ENCODE measurements around the gene TNFRSF4. TPM values are rescaled to one million over a fixed set of nuclear protein-coding genes. Genes with fewer than 3 reads are reported as not detected.

TNFRSF4 gene
- total and polyA plus RNA-seq, 2 of the 13 experiments (the other 11 are each of a cell fraction or from before 2014, with no cell fraction given), result not detected

DNA sequence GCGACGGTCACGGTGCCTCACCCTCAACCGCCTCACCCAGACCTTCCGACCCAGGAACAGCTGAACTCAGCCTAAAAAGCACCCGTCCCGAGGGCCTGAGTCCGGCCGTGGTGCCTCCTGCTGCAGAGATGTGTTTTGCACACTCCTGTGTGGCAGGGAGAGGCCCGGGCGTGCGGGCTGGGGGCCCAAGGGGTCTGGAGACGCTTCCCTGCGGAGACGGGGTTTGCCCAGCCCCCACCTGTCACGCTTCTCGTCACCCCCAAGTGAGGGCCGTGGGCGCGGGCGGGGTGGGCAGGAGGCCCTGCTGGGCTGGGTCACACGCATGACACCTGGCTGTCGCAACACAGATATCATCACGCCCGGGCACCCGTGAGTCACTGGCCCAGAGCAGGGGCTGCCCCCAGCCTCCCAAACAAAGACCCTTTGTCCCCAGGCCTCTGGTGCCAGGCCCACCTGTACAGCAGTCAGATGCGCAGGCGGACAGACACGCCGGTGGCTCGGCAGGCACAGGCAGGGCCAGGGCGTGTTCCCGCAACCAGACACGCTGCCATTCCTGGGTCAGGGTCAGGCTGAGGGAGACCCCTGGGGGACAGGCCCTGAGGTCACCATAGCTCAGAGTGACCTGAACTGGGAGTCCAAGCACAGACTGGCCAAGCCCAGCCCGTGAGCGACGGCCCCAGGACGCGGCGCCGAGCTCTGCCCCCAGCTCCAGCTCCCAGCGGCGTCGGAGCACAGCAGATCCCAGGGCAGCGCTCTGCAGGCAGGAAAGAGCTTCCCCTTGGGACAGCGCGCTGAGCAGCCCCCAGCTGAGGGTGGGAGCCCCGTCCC is 24.1 kb upstream of the TNFRSF4 start (continued):
- TF ChIP-seq, protein P1, sequence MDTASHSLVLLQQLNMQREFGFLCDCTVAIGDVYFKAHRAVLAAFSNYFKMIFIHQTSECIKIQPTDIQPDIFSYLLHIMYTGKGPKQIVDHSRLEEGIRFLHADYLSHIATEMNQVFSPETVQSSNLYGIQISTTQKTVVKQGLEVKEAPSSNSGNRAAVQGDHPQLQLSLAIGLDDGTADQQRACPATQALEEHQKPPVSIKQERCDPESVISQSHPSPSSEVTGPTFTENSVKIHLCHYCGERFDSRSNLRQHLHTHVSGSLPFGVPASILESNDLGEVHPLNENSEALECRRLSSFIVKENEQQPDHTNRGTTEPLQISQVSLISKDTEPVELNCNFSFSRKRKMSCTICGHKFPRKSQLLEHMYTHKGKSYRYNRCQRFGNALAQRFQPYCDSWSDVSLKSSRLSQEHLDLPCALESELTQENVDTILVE (CRISPR knock-in tag; IDR thresholded peaks at IDR 0.05), result no peak
- TF ChIP-seq ZNF124 (CRISPR knock-in tag; IDR thresholded peaks at IDR 0.05), result no peak
- TF ChIP-seq ZNF468 (CRISPR knock-in tag; IDR thresholded peaks at IDR 0.05), result no peak
- no peak for TF ChIP-seq MIXL1 (CRISPR knock-in tag; IDR thresholded peaks at IDR 0.05)
- TF ChIP-seq, protein P2, sequence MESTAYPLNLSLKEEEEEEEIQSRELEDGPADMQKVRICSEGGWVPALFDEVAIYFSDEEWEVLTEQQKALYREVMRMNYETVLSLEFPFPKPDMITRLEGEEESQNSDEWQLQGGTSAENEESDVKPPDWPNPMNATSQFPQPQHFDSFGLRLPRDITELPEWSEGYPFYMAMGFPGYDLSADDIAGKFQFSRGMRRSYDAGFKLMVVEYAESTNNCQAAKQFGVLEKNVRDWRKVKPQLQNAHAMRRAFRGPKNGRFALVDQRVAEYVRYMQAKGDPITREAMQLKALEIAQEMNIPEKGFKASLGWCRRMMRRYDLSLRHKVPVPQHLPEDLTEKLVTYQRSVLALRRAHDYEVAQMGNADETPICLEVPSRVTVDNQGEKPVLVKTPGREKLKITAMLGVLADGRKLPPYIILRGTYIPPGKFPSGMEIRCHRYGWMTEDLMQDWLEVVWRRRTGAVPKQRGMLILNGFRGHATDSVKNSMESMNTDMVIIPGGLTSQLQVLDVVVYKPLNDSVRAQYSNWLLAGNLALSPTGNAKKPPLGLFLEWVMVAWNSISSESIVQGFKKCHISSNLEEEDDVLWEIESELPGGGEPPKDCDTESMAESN (CRISPR knock-in tag; conservative IDR thresholded peaks at IDR 0.05), result peak; percentile 9; the same call in 1 of the 2 replicates
- TF ChIP-seq ZFP82 (CRISPR knock-in tag; IDR thresholded peaks at IDR 0.05; ENCODE audit: borderline replicate concordance), result peak; percentile 77; the same call in 1 of the 2 replicates
- TF ChIP-seq ZNF709 (CRISPR knock-in tag; IDR thresholded peaks at IDR 0.05), result peak; percentile 71
- TF ChIP-seq, protein P3, sequence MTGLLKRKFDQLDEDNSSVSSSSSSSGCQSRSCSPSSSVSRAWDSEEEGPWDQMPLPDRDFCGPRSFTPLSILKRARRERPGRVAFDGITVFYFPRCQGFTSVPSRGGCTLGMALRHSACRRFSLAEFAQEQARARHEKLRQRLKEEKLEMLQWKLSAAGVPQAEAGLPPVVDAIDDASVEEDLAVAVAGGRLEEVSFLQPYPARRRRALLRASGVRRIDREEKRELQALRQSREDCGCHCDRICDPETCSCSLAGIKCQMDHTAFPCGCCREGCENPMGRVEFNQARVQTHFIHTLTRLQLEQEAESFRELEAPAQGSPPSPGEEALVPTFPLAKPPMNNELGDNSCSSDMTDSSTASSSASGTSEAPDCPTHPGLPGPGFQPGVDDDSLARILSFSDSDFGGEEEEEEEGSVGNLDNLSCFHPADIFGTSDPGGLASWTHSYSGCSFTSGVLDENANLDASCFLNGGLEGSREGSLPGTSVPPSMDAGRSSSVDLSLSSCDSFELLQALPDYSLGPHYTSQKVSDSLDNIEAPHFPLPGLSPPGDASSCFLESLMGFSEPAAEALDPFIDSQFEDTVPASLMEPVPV (CRISPR knock-in tag; IDR thresholded peaks at IDR 0.05), result peak; percentile 69; the same call in 1 of the 2 replicates
- peak; percentile 39; the same call in 1 of the 2 replicates for TF ChIP-seq AHR (CRISPR knock-in tag; IDR thresholded peaks at IDR 0.05)
- peak; percentile 75 for TF ChIP-seq MTA1 (CRISPR knock-in tag; IDR thresholded peaks at IDR 0.05; ENCODE audit: borderline replicate concordance)
- TF ChIP-seq ZBTB21 (CRISPR knock-in tag; IDR thresholded peaks at IDR 0.05), result peak; percentile 38; the same call in 1 of the 2 replicates
- TF ChIP-seq, protein P4, sequence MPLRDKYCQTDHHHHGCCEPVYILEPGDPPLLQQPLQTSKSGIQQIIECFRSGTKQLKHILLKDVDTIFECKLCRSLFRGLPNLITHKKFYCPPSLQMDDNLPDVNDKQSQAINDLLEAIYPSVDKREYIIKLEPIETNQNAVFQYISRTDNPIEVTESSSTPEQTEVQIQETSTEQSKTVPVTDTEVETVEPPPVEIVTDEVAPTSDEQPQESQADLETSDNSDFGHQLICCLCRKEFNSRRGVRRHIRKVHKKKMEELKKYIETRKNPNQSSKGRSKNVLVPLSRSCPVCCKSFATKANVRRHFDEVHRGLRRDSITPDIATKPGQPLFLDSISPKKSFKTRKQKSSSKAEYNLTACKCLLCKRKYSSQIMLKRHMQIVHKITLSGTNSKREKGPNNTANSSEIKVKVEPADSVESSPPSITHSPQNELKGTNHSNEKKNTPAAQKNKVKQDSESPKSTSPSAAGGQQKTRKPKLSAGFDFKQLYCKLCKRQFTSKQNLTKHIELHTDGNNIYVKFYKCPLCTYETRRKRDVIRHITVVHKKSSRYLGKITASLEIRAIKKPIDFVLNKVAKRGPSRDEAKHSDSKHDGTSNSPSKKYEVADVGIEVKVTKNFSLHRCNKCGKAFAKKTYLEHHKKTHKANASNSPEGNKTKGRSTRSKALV (CRISPR knock-in tag; IDR thresholded peaks at IDR 0.05), result peak; percentile 70; the same call in 1 of the 2 replicates
- TF ChIP-seq BRD4 (CRISPR knock-in tag; IDR thresholded peaks at IDR 0.05), result peak; percentile 75; the same call in 1 of the 2 replicates
- no peak for TF ChIP-seq ZNF33B (CRISPR knock-in tag; IDR thresholded peaks at IDR 0.05)
- no peak for TF ChIP-seq ZNF34 (CRISPR knock-in tag; IDR thresholded peaks at IDR 0.05; ENCODE audit: borderline replicate concordance)
- TF ChIP-seq, protein P5, sequence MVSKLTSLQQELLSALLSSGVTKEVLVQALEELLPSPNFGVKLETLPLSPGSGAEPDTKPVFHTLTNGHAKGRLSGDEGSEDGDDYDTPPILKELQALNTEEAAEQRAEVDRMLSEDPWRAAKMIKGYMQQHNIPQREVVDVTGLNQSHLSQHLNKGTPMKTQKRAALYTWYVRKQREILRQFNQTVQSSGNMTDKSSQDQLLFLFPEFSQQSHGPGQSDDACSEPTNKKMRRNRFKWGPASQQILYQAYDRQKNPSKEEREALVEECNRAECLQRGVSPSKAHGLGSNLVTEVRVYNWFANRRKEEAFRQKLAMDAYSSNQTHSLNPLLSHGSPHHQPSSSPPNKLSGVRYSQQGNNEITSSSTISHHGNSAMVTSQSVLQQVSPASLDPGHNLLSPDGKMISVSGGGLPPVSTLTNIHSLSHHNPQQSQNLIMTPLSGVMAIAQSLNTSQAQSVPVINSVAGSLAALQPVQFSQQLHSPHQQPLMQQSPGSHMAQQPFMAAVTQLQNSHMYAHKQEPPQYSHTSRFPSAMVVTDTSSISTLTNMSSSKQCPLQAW (CRISPR knock-in tag; IDR thresholded peaks at IDR 0.05), result no peak
- TF ChIP-seq ZMYM3 (CRISPR knock-in tag; IDR thresholded peaks at IDR 0.05), result 0 out of 2 replicates have a peak, but pooled peaks have one; percentile 28
- TF ChIP-seq KDM6A (CRISPR knock-in tag; IDR thresholded peaks at IDR 0.05; ENCODE audit: low read depth), result no peak; the same call in 1 of the 2 replicates
- TF ChIP-seq KDM5A (IDR thresholded peaks at IDR 0.05; ENCODE audit: borderline replicate concordance, low read length), result no peak
- TF ChIP-seq, protein P6, sequence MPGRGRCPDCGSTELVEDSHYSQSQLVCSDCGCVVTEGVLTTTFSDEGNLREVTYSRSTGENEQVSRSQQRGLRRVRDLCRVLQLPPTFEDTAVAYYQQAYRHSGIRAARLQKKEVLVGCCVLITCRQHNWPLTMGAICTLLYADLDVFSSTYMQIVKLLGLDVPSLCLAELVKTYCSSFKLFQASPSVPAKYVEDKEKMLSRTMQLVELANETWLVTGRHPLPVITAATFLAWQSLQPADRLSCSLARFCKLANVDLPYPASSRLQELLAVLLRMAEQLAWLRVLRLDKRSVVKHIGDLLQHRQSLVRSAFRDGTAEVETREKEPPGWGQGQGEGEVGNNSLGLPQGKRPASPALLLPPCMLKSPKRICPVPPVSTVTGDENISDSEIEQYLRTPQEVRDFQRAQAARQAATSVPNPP (CRISPR knock-in tag; IDR thresholded peaks at IDR 0.05), result no peak
